Nephron (organoid): Measurements from ENCODE around the gene CGNL1.
A peak's percentile ranks its signal among the peaks of the same experiment; 100 is the strongest.

Source experiments
- H3K27ac Mint-ChIP-seq, 3 experiments: 2 replicates each; pipeline ENCODE4 v1.8.0; 2020; ENCODE audit warnings: mixed read lengths in 3 of 3, mild to moderate bottlenecking in 2 of 3, moderate library complexity in 1 of 3
- H3K27me3 Mint-ChIP-seq: 2 replicates; pipeline ENCODE4 v1.8.0; 2021; ENCODE audit warnings: low read depth, mild to moderate bottlenecking, moderate library complexity, mixed read lengths
- H3K36me3 Mint-ChIP-seq: 2 replicates; pipeline ENCODE4 v1.8.0; 2020; ENCODE audit warnings: low read depth, mixed read lengths
- H3K4me1 Mint-ChIP-seq: 2 replicates; pipeline ENCODE4 v1.8.0; 2020; ENCODE audit warnings: mixed read lengths
- H3K4me3 Mint-ChIP-seq, 3 experiments: 2 replicates each; pipeline ENCODE4 v1.8.0; 2020; ENCODE audit warnings: mild to moderate bottlenecking in 3 of 3, mixed read lengths in 3 of 3, moderate library complexity in 2 of 3
- H3K9me3 Mint-ChIP-seq: 2 replicates; pipeline ENCODE4 v1.8.0; 2020; ENCODE audit warnings: mixed read lengths
- CTCF ChIP-seq, 3 experiments: fragments of 200-600 bp; sonication (generic); IDR thresholded peaks; one replicate each; pipeline ENCODE4 v1.5.0; 2021; ENCODE audit warnings: antibody characterized with exemption in 3 of 3; ENCODE audit not compliant: unreplicated experiment in 3 of 3

CGNL1 gene

GRCh38 chr15:57537072-57537471, 160.8 kb downstream of the CGNL1 start:
- peaks cover 3% of the 10 kb centered on the region for H3K27me3 Mint-ChIP-seq

GRCh38 chr15:57537488-57538264, 161.4 kb downstream of the CGNL1 start:
- Mint-ChIP-seq H3K9me3 (no peaks in the 10 kb centered on the region), H3K4me1 (peaks cover 47% of the 10 kb centered on the region), H3K27me3 (peaks cover 7% of the 10 kb centered on the region), H3K4me3 (peak overlapping the region in 1 of 3 experiments; percentile 19), H3K36me3 (peaks cover 44% of the 10 kb centered on the region), H3K27ac (peak overlapping the region; percentile 45 to 83 (median 78))
- no peak for TF ChIP-seq CTCF (IDR thresholded peaks at IDR 0.05; ENCODE audit: unreplicated experiment in 3 of 3)

More at GRCh38 chr15:57537072-57537471, 160.8 kb downstream of the CGNL1 start:
- Mint-ChIP-seq H3K4me3 (no peak overlapping the region), H3K36me3 (peaks cover 41% of the 10 kb centered on the region), H3K27ac (peak overlapping the region in 1 of 3 experiments; percentile 83), H3K9me3 (no peaks in the 10 kb centered on the region), H3K4me1 (peaks cover 49% of the 10 kb centered on the region)
- peak in 1 of 3 experiments; percentile 8 for TF ChIP-seq CTCF (IDR thresholded peaks at IDR 0.05; ENCODE audit: unreplicated experiment in 3 of 3)

GRCh38 chr15:57538265-57538529, 161.9 kb downstream of the CGNL1 start:
- Mint-ChIP-seq H3K4me3 (no peak overlapping the region), H3K36me3 (peaks cover 41% of the 10 kb centered on the region), H3K27ac (peak overlapping the region in 2 of 3 experiments; percentile 45 to 83), H3K27me3 (peaks cover 7% of the 10 kb centered on the region), H3K9me3 (no peaks in the 10 kb centered on the region), H3K4me1 (peaks cover 41% of the 10 kb centered on the region)
- TF ChIP-seq CTCF (IDR thresholded peaks at IDR 0.05; ENCODE audit: unreplicated experiment in 3 of 3), result no peak

- Mint-ChIP-seq H3K27me3 (peaks cover 7% of the 10 kb centered on the region), H3K4me1 (peaks cover 44% of the 10 kb centered on the region), H3K36me3 (peaks cover 41% of the 10 kb centered on the region), H3K4me3 (peak overlapping the region in 1 of 3 experiments; percentile 23), H3K9me3 (no peaks in the 10 kb centered on the region), H3K27ac (peak overlapping the region in 2 of 3 experiments; percentile 17 to 72)
- TF ChIP-seq CTCF (IDR thresholded peaks at IDR 0.05; ENCODE audit: unreplicated experiment in 3 of 3), result no peak
Observed at GRCh38 chr15:57538821-57539220, 162.5 kb downstream of the CGNL1 start.

GRCh38 chr15:57540211-57540610, 163.9 kb downstream of the CGNL1 start:
- no peak for TF ChIP-seq CTCF (IDR thresholded peaks at IDR 0.05; ENCODE audit: unreplicated experiment in 3 of 3)
- Mint-ChIP-seq H3K36me3 (peaks cover 34% of the 10 kb centered on the region), H3K9me3 (no peaks in the 10 kb centered on the region), H3K4me1 (peaks cover 45% of the 10 kb centered on the region), H3K27me3 (peaks cover 7% of the 10 kb centered on the region), H3K4me3 (no peak overlapping the region), H3K27ac (peak overlapping the region in 2 of 3 experiments; percentile 8 to 54)

GRCh38 chr15:57540736-57541135, 164.4 kb downstream of the CGNL1 start:
- Mint-ChIP-seq H3K4me3 (no peak overlapping the region), H3K36me3 (peaks cover 33% of the 10 kb centered on the region), H3K9me3 (no peaks in the 10 kb centered on the region), H3K27me3 (peaks cover 7% of the 10 kb centered on the region), H3K4me1 (peaks cover 45% of the 10 kb centered on the region), H3K27ac (peak overlapping the region in 1 of 3 experiments; percentile 54)
- TF ChIP-seq CTCF (IDR thresholded peaks at IDR 0.05; ENCODE audit: unreplicated experiment in 3 of 3), result no peak
